ENCODE measurements around the gene PGAP1. TPM values are rescaled to one million over a fixed set of nuclear protein-coding genes. Genes with fewer than 3 reads are reported as not detected.

Gene PGAP1
- total and polyA plus RNA-seq, 2 of the 8 experiments (the other 6 are each of a cell fraction or from before 2014, with no cell fraction given), result 8.3 to 24.1 TPM

DNA sequence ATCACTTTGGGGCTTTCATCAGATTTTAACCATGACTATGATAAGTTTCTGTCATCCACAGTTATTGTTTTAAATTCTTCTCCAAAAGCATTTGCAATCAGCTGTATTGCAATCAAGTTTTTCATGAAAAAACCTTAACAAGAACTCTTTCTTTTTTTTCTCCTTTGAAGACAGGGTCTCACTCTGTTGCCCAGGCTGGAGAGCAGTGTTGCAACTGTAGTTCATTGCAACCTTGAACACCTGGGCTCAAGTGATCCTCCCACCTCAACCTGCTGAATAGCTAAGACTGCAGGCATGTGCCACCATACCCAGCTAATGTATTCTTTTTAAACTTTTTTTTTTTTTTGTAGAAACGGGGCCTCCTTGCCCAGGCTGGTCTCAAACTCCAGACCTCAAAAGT, 71.9 kb downstream of the PGAP1 start:
- Histone ChIP-seq H3K18ac (ENCODE audit: extremely low read depth, low read length) (no peak overlapping the region), H3K9me3 (ENCODE audit: insufficient read depth in 2 of 2, low read depth in 1 of 2, low read length in 1 of 2) (no peaks in the 10 kb centered on the region), H3K79me2 (ENCODE audit: control insufficient read depth in 1 of 2, insufficient read depth in 2 of 2, low read length in 2 of 2) (no peaks in the 10 kb centered on the region), H3K4me3 (ENCODE audit: extremely low read depth in 1 of 4, insufficient read depth in 2 of 4, low read depth in 3 of 4, low read length in 4 of 4) (no peak overlapping the region), H4K8ac (ENCODE audit: extremely low read depth, insufficient read depth, low read length) (no peak overlapping the region), H3K36me3 (ENCODE audit: control insufficient read depth in 2 of 4, insufficient read depth in 4 of 4, low read length in 3 of 4) (peaks cover 0 to 12% (median 0%) of the 10 kb centered on the region in 4 experiments; a peak in 1 of 8 replicates), H3K79me1 (ENCODE audit: low read depth, low read length) (no peaks in the 10 kb centered on the region), H2BK20ac (ENCODE audit: low read length) (no peak overlapping the region), H3K4me2 (ENCODE audit: insufficient read depth in 1 of 2, low read depth in 2 of 2, low read length in 2 of 2) (no peak overlapping the region), H3K27me3 (replicated peaks in 1 of 4; ENCODE audit: control insufficient read depth in 3 of 4, extremely low read depth in 1 of 4, insufficient read depth in 3 of 4, low read length in 3 of 4) (no peaks in the 10 kb centered on the region), H3K56ac (replicated peaks; ENCODE audit: insufficient read length, low read depth, low read length) (no peak overlapping the region), H4K91ac (replicated peaks; ENCODE audit: insufficient read length, low read length) (no peak overlapping the region), H2BK5ac (ENCODE audit: low read depth, low read length) (no peak overlapping the region), H2BK120ac (replicated peaks; ENCODE audit: low read depth, low read length) (no peak overlapping the region), H3K23ac (ENCODE audit: insufficient read length) (no peak overlapping the region), H4K20me1 (replicated peaks in 1 of 2; ENCODE audit: control insufficient read depth in 1 of 2, insufficient read depth in 2 of 2, low read length in 2 of 2) (no peaks in the 10 kb centered on the region), H3K23me2 (ENCODE audit: low read depth, low read length) (no peaks in the 10 kb centered on the region; the same call in 1 of the 2 replicates), H2AFZ (ENCODE audit: low read length) (no peak overlapping the region), H3K27ac (ENCODE audit: low read depth, low read length) (no peak overlapping the region), H2BK12ac (ENCODE audit: low read depth, low read length) (no peak overlapping the region), H2AK5ac (ENCODE audit: low read depth, low read length) (no peak overlapping the region), H3K9ac (replicated peaks in 1 of 4; ENCODE audit: extremely low read depth in 1 of 4, low read depth in 3 of 4, low read length in 3 of 4) (no peak overlapping the region), H4K5ac (ENCODE audit: insufficient read length, low read depth, low read length) (no peak overlapping the region), H3K14ac (ENCODE audit: insufficient read length) (no peak overlapping the region), H2BK15ac (ENCODE audit: low read length) (no peak overlapping the region), H3K4me1 (replicated peaks in 1 of 4; ENCODE audit: control insufficient read depth in 3 of 4, insufficient read depth in 4 of 4, low read length in 3 of 4) (no peaks in the 10 kb centered on the region), H3K4ac (replicated peaks; ENCODE audit: insufficient read length, low read depth, low read length) (no peak overlapping the region)
- ChIA-PET POLR2A (ENCODE audit: partially characterized antibody) (interaction anchor here (1.0 kb wide), 1 partner anchor 9 kb away, joined by 4 read pairs; no protein-coding TSS in a partner anchor), CTCF (ENCODE audit: partially characterized antibody) (interaction anchor here (0.6 to 0.7 kb wide), 2 partner anchors 29 to 210 kb away, joined by 4 to 5 read pairs; no protein-coding TSS in a partner anchor)
- no peak for TF ChIP-seq CREB1 (IDR thresholded peaks at IDR 0.05)
- TF ChIP-seq JUN (IDR thresholded peaks at IDR 0.05; ENCODE audit: low read depth, low read length), result no peak
- no peak for TF ChIP-seq CHD2 (IDR thresholded peaks at IDR 0.05; ENCODE audit: low read length)
- TF ChIP-seq YY1 (IDR thresholded peaks at IDR 0.05; ENCODE audit: low read depth, low read length), result no peak
- no peak for TF ChIP-seq SIX5 (IDR thresholded peaks at IDR 0.05; ENCODE audit: low read depth, low read length)
- TF ChIP-seq, protein P1, sequence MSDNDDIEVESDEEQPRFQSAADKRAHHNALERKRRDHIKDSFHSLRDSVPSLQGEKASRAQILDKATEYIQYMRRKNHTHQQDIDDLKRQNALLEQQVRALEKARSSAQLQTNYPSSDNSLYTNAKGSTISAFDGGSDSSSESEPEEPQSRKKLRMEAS (IDR thresholded peaks at IDR 0.05), result no peak
- TF ChIP-seq SP4 (IDR thresholded peaks at IDR 0.05; ENCODE audit: low read length), result no peak
- TF ChIP-seq CEBPB (IDR thresholded peaks at IDR 0.05; ENCODE audit: low read depth, low read length), result no peak
- no peak for TF ChIP-seq CTBP2 (IDR thresholded peaks at IDR 0.05; ENCODE audit: borderline replicate concordance, insufficient read depth, insufficient read length, low read length)
- no peak for TF ChIP-seq EGR1 (IDR thresholded peaks at IDR 0.05; ENCODE audit: borderline replicate concordance, low read depth, low read length)
- no peak for TF ChIP-seq BACH1 (IDR thresholded peaks at IDR 0.05; ENCODE audit: low read length)
- TF ChIP-seq SP1 (IDR thresholded peaks at IDR 0.05; ENCODE audit: low read depth, low read length), result no peak
- no peak for TF ChIP-seq SP2 (IDR thresholded peaks at IDR 0.05; ENCODE audit: low read length)
- no peak for TF ChIP-seq POLR2A (IDR thresholded peaks at IDR 0.05; ENCODE audit: control extremely low read depth in 1 of 2, low read depth in 2 of 2, low read length in 2 of 2)
- no peak for TF ChIP-seq GTF2F1 (IDR thresholded peaks at IDR 0.05; ENCODE audit: borderline replicate concordance, low read depth, low read length)
- TF ChIP-seq TEAD4 (IDR thresholded peaks at IDR 0.05; ENCODE audit: low read depth, low read length), result no peak
- no peak for TF ChIP-seq POU5F1 (IDR thresholded peaks at IDR 0.05; ENCODE audit: low read depth, low read length)
- WGBS, 2 experiments (ENCODE audit: extremely low coverage in 1 of 2, insufficient coverage in 1 of 2, insufficient read length in 1 of 2, insufficient replicate concordance in 2 of 2, low coverage in 1 of 2, low lambda C conversion rate in 2 of 2, missing lambda C conversion rate in 1 of 2), result 80% methylated on average over 1 of the region's 1 CpG; no CpG with 5 or more reads in 1 of the 2 experiments
- no peak for FAIRE-seq
- no peak for DNase-seq (ENCODE audit: low read depth in 1 of 2, low spot score in 2 of 2)

Measured in H1 (cell line).